OCI-LY7 (cell line): ENCODE results near the gene MSLN.

Experiments used
- EZH2phosphoT487 ChIP-seq: fragments of 200-600 bp; sonication (generic); IDR thresholded peaks from 2 replicates; pipeline ENCODE4 v1.6.1; 2018; ENCODE audit warnings: low read depth, borderline replicate concordance, mild to moderate bottlenecking, mixed run types, antibody characterized with exemption, low read length, moderate library complexity, mixed read lengths
- TF ChIP-seq, protein P1 (sequence below): fragments of 200-600 bp; sonication (generic); conservative IDR thresholded peaks from 2 replicates; pipeline ENCODE4 v1.5.1; 2014; ENCODE audit warnings: mild to moderate bottlenecking, antibody characterized with exemption, low read length, moderate library complexity, mixed read lengths

- TF ChIP-seq, protein P1, sequence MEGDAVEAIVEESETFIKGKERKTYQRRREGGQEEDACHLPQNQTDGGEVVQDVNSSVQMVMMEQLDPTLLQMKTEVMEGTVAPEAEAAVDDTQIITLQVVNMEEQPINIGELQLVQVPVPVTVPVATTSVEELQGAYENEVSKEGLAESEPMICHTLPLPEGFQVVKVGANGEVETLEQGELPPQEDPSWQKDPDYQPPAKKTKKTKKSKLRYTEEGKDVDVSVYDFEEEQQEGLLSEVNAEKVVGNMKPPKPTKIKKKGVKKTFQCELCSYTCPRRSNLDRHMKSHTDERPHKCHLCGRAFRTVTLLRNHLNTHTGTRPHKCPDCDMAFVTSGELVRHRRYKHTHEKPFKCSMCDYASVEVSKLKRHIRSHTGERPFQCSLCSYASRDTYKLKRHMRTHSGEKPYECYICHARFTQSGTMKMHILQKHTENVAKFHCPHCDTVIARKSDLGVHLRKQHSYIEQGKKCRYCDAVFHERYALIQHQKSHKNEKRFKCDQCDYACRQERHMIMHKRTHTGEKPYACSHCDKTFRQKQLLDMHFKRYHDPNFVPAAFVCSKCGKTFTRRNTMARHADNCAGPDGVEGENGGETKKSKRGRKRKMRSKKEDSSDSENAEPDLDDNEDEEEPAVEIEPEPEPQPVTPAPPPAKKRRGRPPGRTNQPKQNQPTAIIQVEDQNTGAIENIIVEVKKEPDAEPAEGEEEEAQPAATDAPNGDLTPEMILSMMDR, result no peak
- TF ChIP-seq EZH2phosphoT487, result no peak
Measured at GRCh38 chr16:725463-726187, 34.9 kb upstream of the MSLN start.
